22Rv1 (cell line): Measurements from ENCODE around the gene NSMCE3.

Experiments used
- ZFX ChIP-seq: fragments of 450-650 bp; IDR thresholded peaks from 2 replicates; pipeline ENCODE4 v1.6.1; 2017; ENCODE audit warnings: antibody characterized with exemption, borderline replicate concordance
- TF ChIP-seq, protein P1 (sequence below): fragments of 450-650 bp; IDR thresholded peaks from 2 replicates; pipeline ENCODE4 v1.5.1; 2017; ENCODE audit warnings: mild to moderate bottlenecking

DNA sequence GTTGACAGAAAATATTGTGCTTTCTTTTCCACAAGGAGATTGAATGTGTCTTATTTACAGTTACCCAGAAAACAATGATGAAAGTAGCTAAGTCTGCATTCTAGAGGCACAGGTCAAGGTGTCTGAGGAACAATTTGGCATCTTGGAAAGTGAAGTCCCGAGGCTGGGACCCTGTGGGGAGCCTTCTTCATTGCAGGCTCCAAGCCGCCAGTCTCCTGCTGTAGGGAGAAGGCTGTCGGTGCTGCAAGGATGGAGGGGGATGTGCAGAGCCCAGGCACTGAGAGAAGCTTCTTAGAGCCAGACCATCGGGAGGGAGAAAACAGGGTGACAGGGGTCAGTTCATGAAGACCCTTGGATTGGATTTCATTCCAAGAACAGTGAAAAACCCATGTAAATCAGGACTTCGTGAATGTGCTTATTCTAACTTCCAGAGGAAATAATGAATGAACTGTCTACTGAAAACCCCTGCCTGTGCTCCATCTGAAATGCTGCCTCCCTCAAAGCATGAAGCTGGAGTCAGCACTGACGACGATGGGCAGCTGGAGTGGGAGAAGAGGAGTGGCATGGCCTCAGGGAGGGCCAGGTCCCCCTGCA, 25.2 kb upstream of the NSMCE3 start:
- TF ChIP-seq, protein P1, sequence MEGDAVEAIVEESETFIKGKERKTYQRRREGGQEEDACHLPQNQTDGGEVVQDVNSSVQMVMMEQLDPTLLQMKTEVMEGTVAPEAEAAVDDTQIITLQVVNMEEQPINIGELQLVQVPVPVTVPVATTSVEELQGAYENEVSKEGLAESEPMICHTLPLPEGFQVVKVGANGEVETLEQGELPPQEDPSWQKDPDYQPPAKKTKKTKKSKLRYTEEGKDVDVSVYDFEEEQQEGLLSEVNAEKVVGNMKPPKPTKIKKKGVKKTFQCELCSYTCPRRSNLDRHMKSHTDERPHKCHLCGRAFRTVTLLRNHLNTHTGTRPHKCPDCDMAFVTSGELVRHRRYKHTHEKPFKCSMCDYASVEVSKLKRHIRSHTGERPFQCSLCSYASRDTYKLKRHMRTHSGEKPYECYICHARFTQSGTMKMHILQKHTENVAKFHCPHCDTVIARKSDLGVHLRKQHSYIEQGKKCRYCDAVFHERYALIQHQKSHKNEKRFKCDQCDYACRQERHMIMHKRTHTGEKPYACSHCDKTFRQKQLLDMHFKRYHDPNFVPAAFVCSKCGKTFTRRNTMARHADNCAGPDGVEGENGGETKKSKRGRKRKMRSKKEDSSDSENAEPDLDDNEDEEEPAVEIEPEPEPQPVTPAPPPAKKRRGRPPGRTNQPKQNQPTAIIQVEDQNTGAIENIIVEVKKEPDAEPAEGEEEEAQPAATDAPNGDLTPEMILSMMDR = no peak
- no peak for TF ChIP-seq ZFX
